Karpas-422 (cell line): ENCODE results near the gene NUP58. TPM values are rescaled to one million over a fixed set of nuclear protein-coding genes. Genes with fewer than 3 reads are reported as not detected.

Experiments
- DNase-seq: peaks from one replicate; pipeline ENCODE4 v3.0.0-alpha.2; 2015
- H2AFZ ChIP-seq: fragments of 200-600 bp; sonication (generic); 2 replicates; pipeline ENCODE4 v1.6.1; 2014; ENCODE audit warnings: antibody characterized with exemption, low read length, mixed read lengths
- H3K27ac ChIP-seq: fragments of 200-600 bp; sonication (generic); 2 replicates; pipeline ENCODE4 v1.5.1; 2014; ENCODE audit warnings: mild to moderate bottlenecking, low read length, moderate library complexity
- H3K27me3 ChIP-seq: fragments of 200-600 bp; sonication (generic); 2 replicates; pipeline ENCODE4 v1.6.1; 2014; ENCODE audit warnings: low read length, mixed read lengths
- H3K36me3 ChIP-seq: fragments of 200-600 bp; sonication (generic); 2 replicates; pipeline ENCODE4 v1.6.1; 2014; ENCODE audit warnings: low read length, mixed read lengths; ENCODE audit not compliant: insufficient read depth
- H3K4me1 ChIP-seq: fragments of 200-600 bp; sonication (generic); 2 replicates; pipeline ENCODE4 v1.6.1; 2014; ENCODE audit warnings: mild to moderate bottlenecking, low read length, mixed read lengths
- H3K4me2 ChIP-seq: fragments of 200-600 bp; sonication (generic); 2 replicates; pipeline ENCODE4 v1.6.1; 2014; ENCODE audit warnings: low read length, low read depth, mild to moderate bottlenecking; ENCODE audit not compliant: poor library complexity, severe bottlenecking
- H3K4me3 ChIP-seq: fragments of 200-600 bp; sonication (generic); 2 replicates; pipeline ENCODE4 v1.5.1; 2014; ENCODE audit warnings: mild to moderate bottlenecking, antibody characterized with exemption, low read length, mixed read lengths
- H3K79me2 ChIP-seq: fragments of 200-600 bp; sonication (generic); 2 replicates; pipeline ENCODE4 v1.6.1; 2014; ENCODE audit warnings: mild to moderate bottlenecking, low read length, mixed read lengths
- H3K9ac ChIP-seq: fragments of 200-600 bp; sonication (generic); 2 replicates; pipeline ENCODE4 v1.6.0; 2014; ENCODE audit warnings: low read length
- H3K9me2 ChIP-seq: fragments of 200-600 bp; sonication (generic), shearing (Covaris generic); replicated peaks from 2 replicates; pipeline ENCODE4 v1.6.0; 2014; ENCODE audit warnings: mild to moderate bottlenecking, low read length, moderate library complexity; ENCODE audit not compliant: insufficient read depth
- H3K9me3 ChIP-seq: fragments of 300-700, 200-600 bp; sonication (generic); 2 replicates; pipeline ENCODE4 v1.6.1; 2014; ENCODE audit warnings: low read length, mixed read lengths
- H4K20me1 ChIP-seq: fragments of 200-600 bp; sonication (generic); 2 replicates; pipeline ENCODE4 v1.6.1; 2014; ENCODE audit warnings: mild to moderate bottlenecking, antibody characterized with exemption, low read length, low read depth; ENCODE audit not compliant: insufficient read depth
- total RNA-seq: library from RNA; depleted of rRNA; stranded (reverse); fragments of >200 nt; shearing (Covaris generic); gene quantifications from 2 replicates; pipeline ENCODE4 v1.2.3, GENCODE V29; 2014; ENCODE audit warnings: low replicate concordance; rRNA removed

The NUP58 gene
- total RNA-seq, 1 experiment from 2014 or later: 96.1 TPM

DNA sequence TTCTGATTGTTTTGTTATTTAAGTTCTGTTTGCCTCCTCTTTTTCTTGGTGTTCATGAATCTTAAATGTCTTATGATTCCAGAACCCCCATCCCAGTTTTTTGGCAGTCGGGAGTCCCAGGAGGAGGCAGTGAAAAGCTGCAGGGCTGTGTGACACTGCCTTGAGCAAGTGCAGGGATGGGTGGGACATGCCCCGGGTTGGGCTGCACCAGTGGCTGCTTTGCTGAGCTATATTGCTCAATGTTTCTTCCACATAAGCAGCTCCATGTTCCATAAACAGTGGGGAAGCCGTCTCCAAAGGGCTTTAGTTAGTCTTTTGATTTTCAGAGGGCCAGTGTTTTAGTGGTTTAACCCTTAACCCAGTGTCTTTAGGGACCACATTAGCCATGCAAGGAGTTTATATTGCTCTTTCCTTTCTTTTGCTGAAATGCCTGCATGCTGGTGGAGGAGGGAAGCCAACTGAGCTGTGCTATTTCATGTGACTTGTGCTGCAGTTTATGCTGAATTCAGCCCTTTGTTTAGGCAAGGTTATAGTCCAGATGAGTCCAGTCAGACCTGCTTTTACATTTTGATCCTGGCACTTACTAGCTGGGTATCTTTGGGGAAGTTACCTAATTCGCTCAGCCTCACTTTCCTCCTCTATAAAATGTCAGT, 83.5 kb downstream of the NUP58 start:
- H3K4me2 ChIP-seq: no peak overlapping the region
- no peak overlapping the region for H2AFZ ChIP-seq
- H3K79me2 ChIP-seq: no peaks in the 10 kb centered on the region
- no peak for DNase-seq
- H3K4me1 ChIP-seq: no peaks in the 10 kb centered on the region
- no peaks in the 10 kb centered on the region for H3K9me3 ChIP-seq
- no peaks in the 10 kb centered on the region for H3K36me3 ChIP-seq
- H4K20me1 ChIP-seq: no peaks in the 10 kb centered on the region
- H3K9ac ChIP-seq: no peak overlapping the region
- H3K27ac ChIP-seq: no peak overlapping the region
- H3K27me3 ChIP-seq: no peaks in the 10 kb centered on the region
- no peaks in the 10 kb centered on the region for H3K9me2 ChIP-seq
- no peak overlapping the region for H3K4me3 ChIP-seq

DNA sequence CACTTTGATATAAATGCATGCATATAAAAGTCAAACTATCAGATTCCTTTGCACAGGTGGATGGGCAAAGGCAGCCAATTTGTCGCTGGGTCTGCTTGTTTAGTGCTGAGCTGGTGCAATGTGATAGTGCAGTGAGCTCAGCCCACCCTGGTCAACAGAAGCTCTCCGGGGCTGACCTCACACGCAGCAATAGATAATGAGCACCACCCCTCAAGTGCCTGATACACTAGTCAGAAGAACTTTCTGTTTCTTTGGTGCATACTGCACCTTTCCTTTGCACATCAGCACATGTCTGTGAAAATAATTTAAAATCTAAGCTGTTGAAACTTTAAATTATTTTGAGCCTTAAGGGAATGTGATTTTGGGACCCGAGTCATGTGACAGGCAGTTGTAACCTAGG, 90.5 kb downstream of the NUP58 start:
- H3K27ac ChIP-seq: no peak overlapping the region

More for the DNA sequence above, 90.5 kb downstream of the NUP58 start:
- no peak overlapping the region for H3K9ac ChIP-seq
- no peak overlapping the region for H3K4me2 ChIP-seq
- no peak overlapping the region for H3K4me3 ChIP-seq
- no peaks in the 10 kb centered on the region for H3K36me3 ChIP-seq
- no peaks in the 10 kb centered on the region for H3K27me3 ChIP-seq
- no peaks in the 10 kb centered on the region for H3K9me2 ChIP-seq
- H3K9me3 ChIP-seq: no peaks in the 10 kb centered on the region
- H4K20me1 ChIP-seq: no peaks in the 10 kb centered on the region
- H3K79me2 ChIP-seq: no peaks in the 10 kb centered on the region
- DNase-seq: no peak
- no peak overlapping the region for H2AFZ ChIP-seq
- H3K4me1 ChIP-seq: no peaks in the 10 kb centered on the region

Other genes starting within 250 kb of the NUP58 start
- gene PABPC3, start 205.5 kb upstream of the NUP58 start, total RNA-seq: 0.14 and 0.37 TPM in 2 replicates
- not detected in 2 replicates for gene AMER2, start 129.3 kb upstream of the NUP58 start, total RNA-seq
- 10.1 and 27.4 TPM in 2 replicates for gene MTMR6, start 14.1 kb upstream of the NUP58 start, total RNA-seq
- not detected in 2 replicates for gene ATP8A2, start 70.3 kb downstream of the NUP58 start, total RNA-seq